Measurements from ENCODE around the gene JAM3. TPM values are rescaled to one million over a fixed set of nuclear protein-coding genes. Genes with fewer than 3 reads are reported as not detected.
"Not testable (repeated sequence)": the region's sequence is repeated elsewhere in the genome, so short reads cannot be mapped to it uniquely, and the experiment has no call there.

JAM3 gene
- total RNA-seq, 1 donor from 2014 or later, result 126 TPM

- DNase-seq (ENCODE audit: low spot score) (no peak), ATAC-seq (no peak)
- intact Hi-C loops (cut with DNase I), result no loop called here
Measured at GRCh38 chr11:134155456-134155855, 86.6 kb downstream of the JAM3 start.

GRCh38 chr11:134155946-134156865 is 87.3 kb downstream of the JAM3 start:
- intact Hi-C loops (cut with DNase I), result no loop called here
- no peak for DNase-seq (ENCODE audit: low spot score)
- ATAC-seq, result no peak

GRCh38 chr11:134157451-134157850 is 88.6 kb downstream of the JAM3 start:
- intact Hi-C loops (cut with DNase I), result no loop called here
- no peak for ATAC-seq

GRCh38 chr11:134158023-134158422 is 89.2 kb downstream of the JAM3 start:
- DNase-seq (ENCODE audit: low spot score) (no peak), ATAC-seq (no peak)
- intact Hi-C loops (cut with DNase I), result no loop called here

More at GRCh38 chr11:134157451-134157850, 88.6 kb downstream of the JAM3 start:
- DNase-seq (ENCODE audit: low spot score), result no peak

GRCh38 chr11:134159652-134160051 is 90.8 kb downstream of the JAM3 start:
- no peak for ATAC-seq
- DNase-seq (ENCODE audit: low spot score), result no peak
- intact Hi-C loops (cut with DNase I), result no loop called here

- no peak for ATAC-seq
- intact Hi-C loops (cut with DNase I), result no loop called here
- no peak for DNase-seq (ENCODE audit: low spot score)
Measured at GRCh38 chr11:134164490-134165370, 95.9 kb downstream of the JAM3 start.

GRCh38 chr11:134170177-134170918 is 101.5 kb downstream of the JAM3 start:
- DNase-seq (ENCODE audit: low spot score), result no peak
- no peak for ATAC-seq
- intact Hi-C loops (cut with DNase I), result no loop called here

- ATAC-seq (no peak), DNase-seq (ENCODE audit: low spot score) (no peak)
- intact Hi-C loops (cut with DNase I), result no loop called here
Measured at GRCh38 chr11:134170919-134171281, 102.0 kb downstream of the JAM3 start.

- intact Hi-C loops (cut with DNase I), result no loop called here
- ATAC-seq (no peak), DNase-seq (ENCODE audit: low spot score) (no peak)
Measured at GRCh38 chr11:134171951-134172350, 103.1 kb downstream of the JAM3 start.

- no peak for ATAC-seq
- intact Hi-C loops (cut with DNase I), result no loop called here
- DNase-seq (ENCODE audit: low spot score), result no peak
Measured at GRCh38 chr11:134173296-134173695, 104.4 kb downstream of the JAM3 start.

- DNase-seq (ENCODE audit: low spot score) (no peak), ATAC-seq (no peak)
- intact Hi-C loops (cut with DNase I), result no loop called here
Measured at GRCh38 chr11:134176284-134176683, 107.4 kb downstream of the JAM3 start.

GRCh38 chr11:134178032-134178674 is 109.3 kb downstream of the JAM3 start:
- no peak for ATAC-seq
- DNase-seq (ENCODE audit: low spot score), result no peak
- intact Hi-C loops (cut with DNase I), result no loop called here

- DNase-seq (ENCODE audit: low spot score) (no peak), ATAC-seq (peak; percentile 36)
- intact Hi-C loops (cut with DNase I), result no loop called here
Measured at GRCh38 chr11:134181707-134182106, 112.8 kb downstream of the JAM3 start.

GRCh38 chr11:134188092-134188491 is 119.2 kb downstream of the JAM3 start:
- DNase-seq (ENCODE audit: low spot score); ATAC-seq; intact Hi-C loops (cut with DNase I): not testable (repeated sequence)

GRCh38 chr11:134196756-134197155 is 127.9 kb downstream of the JAM3 start:
- ATAC-seq (no peak), DNase-seq (ENCODE audit: low spot score) (no peak)
- intact Hi-C loops (cut with DNase I), result no loop called here

GRCh38 chr11:134199531-134199930 is 130.7 kb downstream of the JAM3 start:
- intact Hi-C loops (cut with DNase I), result no loop called here
- ATAC-seq (no peak), DNase-seq (ENCODE audit: low spot score) (no peak)

- intact Hi-C loops (cut with DNase I), result no loop called here
- ATAC-seq (no peak), DNase-seq (ENCODE audit: low spot score) (no peak)
Measured at GRCh38 chr11:134200688-134201087, 131.8 kb downstream of the JAM3 start.
